Measurements from ENCODE around the gene MFSD12.

MFSD12 gene

GRCh38 chr19:3556423-3556977 is 886 bp downstream of the MFSD12 start:
- DNase-seq (ENCODE audit: low read depth, low spot score): no peak
- 0 out of 2 replicates have a peak, but pooled peaks cover 2% of the 10 kb centered on the region for H3K4me1 ChIP-seq (ENCODE audit: control insufficient read depth, insufficient read depth, low read length)
- WGBS (ENCODE audit: insufficient coverage, insufficient read length): no CpG with 5 or more reads among the region's 9 CpGs
- no peak overlapping the region for H3K27ac ChIP-seq (ENCODE audit: low read length)
- no peaks in the 10 kb centered on the region for H3K9me3 ChIP-seq (ENCODE audit: control insufficient read depth, insufficient read depth, low read length)
- H3K27me3 ChIP-seq (ENCODE audit: control insufficient read depth, insufficient read depth, low read length): no peaks in the 10 kb centered on the region
- peak overlapping the region; percentile 88 for H3K4me3 ChIP-seq (ENCODE audit: low read length)
- H3K36me3 ChIP-seq (ENCODE audit: control insufficient read depth, insufficient read depth, low read length): no peaks in the 10 kb centered on the region; the same call in 1 of the 2 replicates

GRCh38 chr19:3555653-3556422 is 1.5 kb downstream of the MFSD12 start:
- Histone ChIP-seq H3K27ac (ENCODE audit: low read length) (no peak overlapping the region), H3K36me3 (ENCODE audit: control insufficient read depth, insufficient read depth, low read length) (no peaks in the 10 kb centered on the region; the same call in 1 of the 2 replicates), H3K4me3 (ENCODE audit: low read length) (no peak overlapping the region), H3K9me3 (ENCODE audit: control insufficient read depth, insufficient read depth, low read length) (no peaks in the 10 kb centered on the region), H3K4me1 (ENCODE audit: control insufficient read depth, insufficient read depth, low read length) (0 out of 2 replicates have a peak, but pooled peaks cover 2% of the 10 kb centered on the region), H3K27me3 (ENCODE audit: control insufficient read depth, insufficient read depth, low read length) (no peaks in the 10 kb centered on the region)
- WGBS (ENCODE audit: insufficient coverage, insufficient read length): no CpG with 5 or more reads among the region's 15 CpGs
- DNase-seq (ENCODE audit: low read depth, low spot score): no peak

- Histone ChIP-seq H3K4me1 (ENCODE audit: control insufficient read depth, insufficient read depth, low read length) (0 out of 2 replicates have a peak, but pooled peaks cover 2% of the 10 kb centered on the region), H3K27ac (ENCODE audit: low read length) (no peak overlapping the region), H3K4me3 (ENCODE audit: low read length) (no peak overlapping the region), H3K9me3 (ENCODE audit: control insufficient read depth, insufficient read depth, low read length) (no peaks in the 10 kb centered on the region), H3K27me3 (ENCODE audit: control insufficient read depth, insufficient read depth, low read length) (no peaks in the 10 kb centered on the region), H3K36me3 (ENCODE audit: control insufficient read depth, insufficient read depth, low read length) (no peaks in the 10 kb centered on the region; the same call in 1 of the 2 replicates)
- no CpG with 5 or more reads among the region's 21 CpGs for WGBS (ENCODE audit: insufficient coverage, insufficient read length)
- no peak for DNase-seq (ENCODE audit: low read depth, low spot score)
These were observed 2.9 kb downstream of the MFSD12 start for GRCh38 chr19:3554254-3555083.

- Histone ChIP-seq H3K27ac (ENCODE audit: low read length) (no peak overlapping the region), H3K4me3 (ENCODE audit: low read length) (no peak overlapping the region), H3K36me3 (ENCODE audit: control insufficient read depth, insufficient read depth, low read length) (peaks cover 7% of the 10 kb centered on the region; the same call in 1 of the 2 replicates), H3K4me1 (ENCODE audit: control insufficient read depth, insufficient read depth, low read length) (0 out of 2 replicates have a peak, but pooled peaks cover 1% of the 10 kb centered on the region), H3K9me3 (ENCODE audit: control insufficient read depth, insufficient read depth, low read length) (no peaks in the 10 kb centered on the region), H3K27me3 (ENCODE audit: control insufficient read depth, insufficient read depth, low read length) (no peaks in the 10 kb centered on the region)
- WGBS (ENCODE audit: insufficient coverage, insufficient read length): no CpG with 5 or more reads among the region's 9 CpGs
- no peak for DNase-seq (ENCODE audit: low read depth, low spot score)
These were observed 5.6 kb downstream of the MFSD12 start for GRCh38 chr19:3551792-3552095.

GRCh38 chr19:3550947-3551791 is 6.2 kb downstream of the MFSD12 start:
- H3K4me1 ChIP-seq (ENCODE audit: control insufficient read depth, insufficient read depth, low read length): no peaks in the 10 kb centered on the region
- no peaks in the 10 kb centered on the region for H3K27me3 ChIP-seq (ENCODE audit: control insufficient read depth, insufficient read depth, low read length)
- H3K27ac ChIP-seq (ENCODE audit: low read length): no peak overlapping the region
- no peak overlapping the region for H3K4me3 ChIP-seq (ENCODE audit: low read length)
- H3K9me3 ChIP-seq (ENCODE audit: control insufficient read depth, insufficient read depth, low read length): no peaks in the 10 kb centered on the region
- no CpG with 5 or more reads among the region's 34 CpGs for WGBS (ENCODE audit: insufficient coverage, insufficient read length)
- DNase-seq (ENCODE audit: low read depth, low spot score): no peak
- H3K36me3 ChIP-seq (ENCODE audit: control insufficient read depth, insufficient read depth, low read length): peaks cover 9% of the 10 kb centered on the region

GRCh38 chr19:3549816-3550215 is 7.6 kb downstream of the MFSD12 start:
- WGBS (ENCODE audit: insufficient coverage, insufficient read length): no CpG with 5 or more reads among the region's 10 CpGs
- DNase-seq (ENCODE audit: low read depth, low spot score): no peak
- Histone ChIP-seq H3K27me3 (ENCODE audit: control insufficient read depth, insufficient read depth, low read length) (no peaks in the 10 kb centered on the region), H3K36me3 (ENCODE audit: control insufficient read depth, insufficient read depth, low read length) (peaks cover 12% of the 10 kb centered on the region), H3K27ac (ENCODE audit: low read length) (no peak overlapping the region), H3K4me1 (ENCODE audit: control insufficient read depth, insufficient read depth, low read length) (no peaks in the 10 kb centered on the region), H3K4me3 (ENCODE audit: low read length) (no peak overlapping the region), H3K9me3 (ENCODE audit: control insufficient read depth, insufficient read depth, low read length) (no peaks in the 10 kb centered on the region)

GRCh38 chr19:3548606-3549005 is 8.8 kb downstream of the MFSD12 start:
- no CpG with 5 or more reads among the region's 14 CpGs for WGBS (ENCODE audit: insufficient coverage, insufficient read length)
- no peak for DNase-seq (ENCODE audit: low read depth, low spot score)
- no peaks in the 10 kb centered on the region for H3K27me3 ChIP-seq (ENCODE audit: control insufficient read depth, insufficient read depth, low read length)
- peaks cover 14% of the 10 kb centered on the region for H3K36me3 ChIP-seq (ENCODE audit: control insufficient read depth, insufficient read depth, low read length)
- H3K9me3 ChIP-seq (ENCODE audit: control insufficient read depth, insufficient read depth, low read length): no peaks in the 10 kb centered on the region
- no peaks in the 10 kb centered on the region for H3K4me1 ChIP-seq (ENCODE audit: control insufficient read depth, insufficient read depth, low read length)
- no peak overlapping the region for H3K4me3 ChIP-seq (ENCODE audit: low read length)
- H3K27ac ChIP-seq (ENCODE audit: low read length): no peak overlapping the region

GRCh38 chr19:3547767-3548282 is 9.6 kb downstream of the MFSD12 start:
- no peaks in the 10 kb centered on the region for H3K4me1 ChIP-seq (ENCODE audit: control insufficient read depth, insufficient read depth, low read length)
- H3K27ac ChIP-seq (ENCODE audit: low read length): no peak overlapping the region
- H3K4me3 ChIP-seq (ENCODE audit: low read length): no peak overlapping the region
- no peak for DNase-seq (ENCODE audit: low read depth, low spot score)
- no peaks in the 10 kb centered on the region for H3K9me3 ChIP-seq (ENCODE audit: control insufficient read depth, insufficient read depth, low read length)
- no peaks in the 10 kb centered on the region for H3K27me3 ChIP-seq (ENCODE audit: control insufficient read depth, insufficient read depth, low read length)
- H3K36me3 ChIP-seq (ENCODE audit: control insufficient read depth, insufficient read depth, low read length): peaks cover 14% of the 10 kb centered on the region
- WGBS (ENCODE audit: insufficient coverage, insufficient read length): no CpG with 5 or more reads among the region's 36 CpGs

- H3K36me3 ChIP-seq (ENCODE audit: control insufficient read depth, insufficient read depth, low read length): peaks cover 14% of the 10 kb centered on the region
- no peaks in the 10 kb centered on the region for H3K27me3 ChIP-seq (ENCODE audit: control insufficient read depth, insufficient read depth, low read length)
- no peaks in the 10 kb centered on the region for H3K9me3 ChIP-seq (ENCODE audit: control insufficient read depth, insufficient read depth, low read length)
- DNase-seq (ENCODE audit: low read depth, low spot score): no peak
- H3K27ac ChIP-seq (ENCODE audit: low read length): no peak overlapping the region
- WGBS (ENCODE audit: insufficient coverage, insufficient read length): no CpG with 5 or more reads among the region's 15 CpGs
- H3K4me1 ChIP-seq (ENCODE audit: control insufficient read depth, insufficient read depth, low read length): no peaks in the 10 kb centered on the region
- no peak overlapping the region for H3K4me3 ChIP-seq (ENCODE audit: low read length)
These were observed 10.1 kb downstream of the MFSD12 start for GRCh38 chr19:3547301-3547731.
